AG04450 (cell line): ENCODE data around the gene GPC3. TPM values are rescaled to one million over a fixed set of nuclear protein-coding genes. Genes with fewer than 3 reads are reported as not detected.

ENCODE experiments used
- CTCF ChIA-PET: fragments of 300-600, 350-600 bp; formaldehyde crosslinking; extraction: SDS; loops from one replicate; lab custom pipeline; 2022; ENCODE audit warnings: antibody characterized with exemption, inconsistent platforms; lab: Charles Lee
- POLR2A ChIA-PET: fragments of 350-600 bp; formaldehyde crosslinking; extraction: SDS; loops from one replicate; lab custom pipeline; 2021; ENCODE audit warnings: antibody characterized with exemption, inconsistent platforms; lab: Yijun Ruan, JAX
- DNase-seq: peaks from one replicate; pipeline ENCODE4 v3.0.0-alpha.2; 2011; ENCODE audit warnings: low read depth, low spot score
- H3K27ac ChIP-seq: one replicate; pipeline ENCODE4 v1.5.1; 2012; ENCODE audit warnings: low read depth, low read length, control low read depth
- H3K27me3 ChIP-seq: one replicate; pipeline ENCODE4 v1.6.0; 2012; ENCODE audit warnings: low read length; ENCODE audit not compliant: control insufficient read depth, insufficient read depth
- H3K4me3 ChIP-seq: 2 replicates; pipeline ENCODE4 v1.5.1; 2011; ENCODE audit warnings: mild to moderate bottlenecking, low read depth, low read length, control low read depth
- H3K9me3 ChIP-seq: 2 replicates; pipeline ENCODE4 v1.5.1; 2012; ENCODE audit warnings: low read length; ENCODE audit not compliant: control insufficient read depth, insufficient read depth
- polyA plus RNA-seq: library from polyadenylated mRNA; depleted of rRNA; stranded (reverse); fragments of >200 nt; gene quantifications from 2 replicates; pipeline ENCODE4 v1.2.3, GENCODE V29; 2011
- small RNA-seq: library from RNA; depleted of rRNA; stranded (forward); fragments of <200 nt; gene quantifications from one replicate; pipeline ENCODE3, GENCODE V24; 2012; ENCODE audit warnings: low read depth; ENCODE audit not compliant: insufficient read length
- TF ChIP-seq, protein P1 (sequence below): IDR thresholded peaks from 2 replicates; pipeline ENCODE4 v1.5.1; 2011; ENCODE audit warnings: low read depth, low read length, control low read depth, inconsistent platforms

The GPC3 gene
- polyA plus RNA-seq, 1 experiment: not detected

DNA sequence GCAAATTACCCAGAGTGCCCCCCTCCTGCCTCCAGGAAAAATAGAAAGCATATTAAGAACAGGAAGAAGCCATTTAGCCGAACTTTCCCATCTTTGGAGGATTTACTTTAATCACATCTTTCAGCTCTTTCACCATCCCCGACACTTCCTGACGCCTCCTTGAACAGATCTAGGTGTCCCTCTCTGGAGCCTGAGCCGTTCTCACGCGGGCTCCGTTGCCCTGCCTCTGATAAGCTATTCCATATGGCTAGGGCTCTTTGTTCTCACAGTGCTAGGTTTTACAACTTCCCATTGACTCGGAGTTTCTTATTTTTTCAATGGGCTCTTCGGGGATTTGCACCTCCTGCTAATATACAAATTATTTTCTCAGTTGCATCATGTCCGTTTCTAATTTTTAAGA, 488.0 kb downstream of the GPC3 start:
- CTCF ChIA-PET: no interaction called here
- Histone ChIP-seq H3K4me3 (no peak overlapping the region), H3K27ac (no peak overlapping the region), H3K27me3 (no peaks in the 10 kb centered on the region), H3K9me3 (no peaks in the 10 kb centered on the region)
- no peak for DNase-seq
- TF ChIP-seq, protein P1, sequence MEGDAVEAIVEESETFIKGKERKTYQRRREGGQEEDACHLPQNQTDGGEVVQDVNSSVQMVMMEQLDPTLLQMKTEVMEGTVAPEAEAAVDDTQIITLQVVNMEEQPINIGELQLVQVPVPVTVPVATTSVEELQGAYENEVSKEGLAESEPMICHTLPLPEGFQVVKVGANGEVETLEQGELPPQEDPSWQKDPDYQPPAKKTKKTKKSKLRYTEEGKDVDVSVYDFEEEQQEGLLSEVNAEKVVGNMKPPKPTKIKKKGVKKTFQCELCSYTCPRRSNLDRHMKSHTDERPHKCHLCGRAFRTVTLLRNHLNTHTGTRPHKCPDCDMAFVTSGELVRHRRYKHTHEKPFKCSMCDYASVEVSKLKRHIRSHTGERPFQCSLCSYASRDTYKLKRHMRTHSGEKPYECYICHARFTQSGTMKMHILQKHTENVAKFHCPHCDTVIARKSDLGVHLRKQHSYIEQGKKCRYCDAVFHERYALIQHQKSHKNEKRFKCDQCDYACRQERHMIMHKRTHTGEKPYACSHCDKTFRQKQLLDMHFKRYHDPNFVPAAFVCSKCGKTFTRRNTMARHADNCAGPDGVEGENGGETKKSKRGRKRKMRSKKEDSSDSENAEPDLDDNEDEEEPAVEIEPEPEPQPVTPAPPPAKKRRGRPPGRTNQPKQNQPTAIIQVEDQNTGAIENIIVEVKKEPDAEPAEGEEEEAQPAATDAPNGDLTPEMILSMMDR: no peak
- POLR2A ChIA-PET: no interaction called here

DNA sequence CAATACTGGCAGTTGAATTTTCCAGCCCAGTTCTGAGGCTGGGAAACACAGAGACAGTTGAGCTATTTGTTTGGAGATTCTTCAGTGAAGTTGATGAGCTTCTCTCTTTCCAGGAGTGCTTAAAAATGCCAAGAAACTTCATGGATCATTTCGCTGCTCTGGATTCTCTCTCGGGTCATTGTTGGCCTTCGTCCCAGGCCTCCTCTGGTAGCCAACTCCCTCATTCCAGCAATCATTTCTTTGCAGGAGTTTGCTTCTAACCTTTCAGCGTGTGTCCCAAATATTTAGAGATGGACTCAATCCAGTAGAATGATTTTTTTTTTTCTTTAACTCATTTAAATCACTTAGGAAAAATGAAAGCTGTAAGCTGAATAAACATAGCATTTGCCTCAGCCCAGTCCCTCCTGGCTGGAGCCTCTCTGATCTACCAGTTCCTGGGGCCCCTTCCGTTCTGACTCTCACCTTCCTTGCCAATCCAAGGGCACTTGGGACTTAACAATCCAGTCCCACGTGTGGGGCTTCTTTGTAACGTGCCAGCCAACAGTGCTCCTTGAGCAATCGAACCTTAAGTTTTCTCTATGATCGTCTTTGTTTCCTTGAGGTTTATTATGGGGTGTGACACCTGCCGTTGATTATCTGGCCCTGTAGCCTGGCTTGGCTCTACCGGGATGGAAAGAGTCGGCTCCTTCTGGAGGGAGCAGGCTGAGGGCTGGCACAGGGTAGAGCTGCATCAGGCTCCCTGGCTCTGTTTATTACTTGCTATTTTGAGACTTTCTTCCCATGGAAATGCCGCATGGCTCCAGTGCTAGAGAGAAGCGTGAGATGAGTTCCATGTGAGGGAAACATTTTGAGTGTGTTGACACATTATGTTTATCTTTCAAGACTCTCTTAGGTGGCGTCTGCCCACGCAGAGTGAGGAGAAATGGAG, 489.7 kb downstream of the GPC3 start:
- Histone ChIP-seq H3K9me3 (no peaks in the 10 kb centered on the region), H3K27me3 (no peaks in the 10 kb centered on the region), H3K4me3 (no peak overlapping the region), H3K27ac (no peak overlapping the region)
- POLR2A ChIA-PET: no interaction called here
- DNase-seq: no peak
- CTCF ChIA-PET: no interaction called here
- TF ChIP-seq, protein P1: no peak

DNA sequence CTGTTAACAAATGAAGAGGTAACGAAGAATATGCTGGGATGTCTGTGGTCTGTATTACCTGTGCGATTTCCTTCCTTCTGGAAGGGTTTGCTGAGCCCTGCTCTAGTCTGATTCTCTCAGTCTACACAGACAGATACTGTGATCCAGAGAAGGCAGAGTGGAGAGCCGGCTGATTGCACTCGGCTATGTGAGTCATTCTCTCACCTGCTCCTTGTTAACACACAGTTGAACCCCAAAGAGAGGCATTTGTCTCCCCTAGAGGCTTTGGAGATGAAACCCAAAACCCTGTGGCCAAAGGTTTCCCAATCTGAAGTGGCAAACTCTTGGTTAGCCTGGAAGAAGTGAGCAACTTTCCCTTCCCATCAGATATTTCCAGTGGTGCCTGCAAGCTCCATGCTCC, 492.0 kb downstream of the GPC3 start:
- Histone ChIP-seq H3K27ac (no peak overlapping the region), H3K9me3 (no peaks in the 10 kb centered on the region), H3K27me3 (no peaks in the 10 kb centered on the region), H3K4me3 (no peak overlapping the region)
- TF ChIP-seq, protein P1: no peak
- DNase-seq: no peak
- CTCF ChIA-PET: no interaction called here
- POLR2A ChIA-PET: no interaction called here

DNA sequence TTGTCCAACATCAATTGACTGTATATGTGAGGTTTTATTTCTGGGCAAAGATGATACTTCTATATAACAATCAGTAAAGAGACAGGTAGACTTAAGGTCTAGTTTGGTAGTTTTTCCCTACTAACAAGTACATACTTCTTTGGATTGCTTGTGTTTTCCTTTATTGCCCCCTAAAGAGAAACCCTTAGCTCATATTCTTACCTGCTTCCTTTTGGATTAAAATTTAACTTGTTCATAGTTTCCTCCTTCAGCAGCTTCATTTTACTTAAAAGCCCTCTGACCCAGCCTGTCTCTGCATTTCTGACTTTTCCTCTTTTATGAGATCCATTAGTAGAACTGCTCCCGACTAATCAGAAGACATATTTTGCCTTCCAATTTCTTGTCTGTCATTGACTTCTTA, 494.4 kb downstream of the GPC3 start:
- CTCF ChIA-PET: no interaction called here
- POLR2A ChIA-PET: no interaction called here
- no peak overlapping the region for H3K27ac ChIP-seq
- no peak overlapping the region for H3K4me3 ChIP-seq
- TF ChIP-seq, protein P1: no peak
- no peaks in the 10 kb centered on the region for H3K27me3 ChIP-seq
- no peak for DNase-seq
- H3K9me3 ChIP-seq: no peaks in the 10 kb centered on the region

Small RNA genes lying within 50 kb of the gene (small RNA-seq; reads per million reads assigned to genes)
- gene RNU6-203P: not detected
